BJ (cell line): Measurements from ENCODE around the gene ABCG5. TPM values are rescaled to one million over a fixed set of nuclear protein-coding genes. Genes with fewer than 3 reads are reported as not detected.

Source experiments
- CTCF ChIA-PET: fragments of 350-600 bp; formaldehyde crosslinking; extraction: SDS; loops from one replicate; lab custom pipeline; 2021; ENCODE audit warnings: antibody characterized with exemption, inconsistent platforms; lab: Yijun Ruan, JAX
- POLR2A ChIA-PET: fragments of 300-600 bp; sonication (Branson Sonifier 250); formaldehyde crosslinking; extraction: SDS; loops from one replicate; lab custom pipeline; 2021; ENCODE audit warnings: antibody characterized with exemption; lab: Charles Lee
- DNase-seq: peaks from one replicate; pipeline ENCODE4 v3.0.0-alpha.2; 2011; ENCODE audit warnings: low read depth
- H3K27me3 ChIP-seq: 2 replicates; pipeline ENCODE4 v1.6.0; 2011; ENCODE audit warnings: low read length; ENCODE audit not compliant: control insufficient read depth, insufficient read depth
- H3K36me3 ChIP-seq: 2 replicates; pipeline ENCODE4 v1.5.1; 2011; ENCODE audit warnings: low read length; ENCODE audit not compliant: control insufficient read depth, insufficient read depth
- H3K4me3 ChIP-seq: 2 replicates; pipeline ENCODE4 v1.5.1; 2011; ENCODE audit warnings: low read depth, mild to moderate bottlenecking, control low read depth, low read length
- polyA plus RNA-seq: library from polyadenylated mRNA; depleted of rRNA; stranded (reverse); fragments of >200 nt; gene quantifications from 2 replicates; pipeline ENCODE4 v1.2.3, GENCODE V29; 2011; rRNA removed
- small RNA-seq: library from RNA; depleted of rRNA; stranded (forward); fragments of <200 nt; gene quantifications from one replicate; pipeline ENCODE3, GENCODE V24; 2012; ENCODE audit warnings: low replicate concordance, low read depth; ENCODE audit not compliant: insufficient read length
- TF ChIP-seq, protein P1 (sequence below): IDR thresholded peaks from 2 replicates; pipeline ENCODE4 v1.5.1; 2011; ENCODE audit warnings: low read depth, mild to moderate bottlenecking, control low read depth, inconsistent platforms, low read length, moderate library complexity; ENCODE audit not compliant: insufficient read depth

The ABCG5 gene
- polyA plus RNA-seq, 1 experiment: not detected

DNA sequence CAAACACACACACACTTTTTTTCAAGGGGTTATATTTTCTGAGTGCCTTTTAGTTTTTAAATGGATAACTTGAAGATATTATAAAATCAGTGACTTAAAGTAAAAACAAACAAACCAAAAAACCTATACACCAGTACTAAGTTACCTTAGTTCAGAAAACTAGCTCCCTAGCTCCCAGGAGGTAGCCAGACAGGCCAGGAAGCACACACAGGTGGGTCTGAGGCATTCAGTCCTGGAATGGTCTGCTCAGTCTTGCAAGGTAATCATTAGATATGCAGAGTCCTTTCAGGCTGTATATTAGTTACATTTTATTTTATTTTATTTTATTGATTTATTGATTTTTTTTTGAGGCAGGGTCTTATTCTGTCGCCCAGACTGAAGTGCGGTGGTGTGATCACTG is 75.5 kb downstream of the ABCG5 start:
- POLR2A ChIA-PET: no interaction called here
- TF ChIP-seq, protein P1, sequence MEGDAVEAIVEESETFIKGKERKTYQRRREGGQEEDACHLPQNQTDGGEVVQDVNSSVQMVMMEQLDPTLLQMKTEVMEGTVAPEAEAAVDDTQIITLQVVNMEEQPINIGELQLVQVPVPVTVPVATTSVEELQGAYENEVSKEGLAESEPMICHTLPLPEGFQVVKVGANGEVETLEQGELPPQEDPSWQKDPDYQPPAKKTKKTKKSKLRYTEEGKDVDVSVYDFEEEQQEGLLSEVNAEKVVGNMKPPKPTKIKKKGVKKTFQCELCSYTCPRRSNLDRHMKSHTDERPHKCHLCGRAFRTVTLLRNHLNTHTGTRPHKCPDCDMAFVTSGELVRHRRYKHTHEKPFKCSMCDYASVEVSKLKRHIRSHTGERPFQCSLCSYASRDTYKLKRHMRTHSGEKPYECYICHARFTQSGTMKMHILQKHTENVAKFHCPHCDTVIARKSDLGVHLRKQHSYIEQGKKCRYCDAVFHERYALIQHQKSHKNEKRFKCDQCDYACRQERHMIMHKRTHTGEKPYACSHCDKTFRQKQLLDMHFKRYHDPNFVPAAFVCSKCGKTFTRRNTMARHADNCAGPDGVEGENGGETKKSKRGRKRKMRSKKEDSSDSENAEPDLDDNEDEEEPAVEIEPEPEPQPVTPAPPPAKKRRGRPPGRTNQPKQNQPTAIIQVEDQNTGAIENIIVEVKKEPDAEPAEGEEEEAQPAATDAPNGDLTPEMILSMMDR: no peak
- DNase-seq: no peak
- CTCF ChIA-PET: no interaction called here
- Histone ChIP-seq H3K4me3 (no peak overlapping the region), H3K27me3 (peaks cover 1% of the 10 kb centered on the region; the same call in 1 of the 2 replicates), H3K36me3 (no peaks in the 10 kb centered on the region)

Small RNAs within 50 kb of the gene (small RNA-seq; reads per million reads assigned to genes)
- gene RN7SKP66: not detected

Other genes starting within 250 kb of the ABCG5 start
- 15.2 and 21.6 TPM in 2 replicates for gene THADA, start 242.8 kb downstream of the ABCG5 start, polyA plus RNA-seq
- 2.2 and 3.6 TPM in 2 replicates for gene PLEKHH2, start 201.6 kb downstream of the ABCG5 start, polyA plus RNA-seq
- 0.12 and 0.48 TPM in 2 replicates for gene C1GALT1C1L, start 162.4 kb downstream of the ABCG5 start, polyA plus RNA-seq
- 7.2 and 15.3 TPM in 2 replicates for gene DYNC2LI1, start 64.8 kb downstream of the ABCG5 start, polyA plus RNA-seq
- not detected in 2 replicates for gene ABCG8, start 132 bp upstream of the ABCG5 start, polyA plus RNA-seq
- 24.9 and 49.0 TPM in 2 replicates for gene LRPPRC, start 157.2 kb upstream of the ABCG5 start, polyA plus RNA-seq